ENCODE data around the gene CLEC4D. TPM values are rescaled to one million over a fixed set of nuclear protein-coding genes. Genes with fewer than 3 reads are reported as not detected.
"Not testable (repeated sequence)": the region's sequence is repeated elsewhere in the genome, so short reads cannot be mapped to it uniquely, and the experiment has no call there.

CLEC4D gene
- polyA plus RNA-seq, 1 donor from 2014 or later: not detected

- no peaks in the 10 kb centered on the region for H3K9me3 ChIP-seq (ENCODE audit: low read length)
- no peaks in the 10 kb centered on the region for H3K79me2 ChIP-seq (replicated peaks; ENCODE audit: insufficient read depth, low read length)
- no peaks in the 10 kb centered on the region for H3K36me3 ChIP-seq (ENCODE audit: insufficient read depth, low read length)
- H4K20me1 ChIP-seq (ENCODE audit: insufficient read depth): no peaks in the 10 kb centered on the region
- H3K4me2 ChIP-seq (ENCODE audit: low read length): no peak overlapping the region
- no peak overlapping the region for H3K9ac ChIP-seq (ENCODE audit: low read length)
- TF ChIP-seq EP300 (conservative IDR thresholded peaks at IDR 0.05; ENCODE audit: poor library complexity, severe bottlenecking): no peak
- TF ChIP-seq, protein P1, sequence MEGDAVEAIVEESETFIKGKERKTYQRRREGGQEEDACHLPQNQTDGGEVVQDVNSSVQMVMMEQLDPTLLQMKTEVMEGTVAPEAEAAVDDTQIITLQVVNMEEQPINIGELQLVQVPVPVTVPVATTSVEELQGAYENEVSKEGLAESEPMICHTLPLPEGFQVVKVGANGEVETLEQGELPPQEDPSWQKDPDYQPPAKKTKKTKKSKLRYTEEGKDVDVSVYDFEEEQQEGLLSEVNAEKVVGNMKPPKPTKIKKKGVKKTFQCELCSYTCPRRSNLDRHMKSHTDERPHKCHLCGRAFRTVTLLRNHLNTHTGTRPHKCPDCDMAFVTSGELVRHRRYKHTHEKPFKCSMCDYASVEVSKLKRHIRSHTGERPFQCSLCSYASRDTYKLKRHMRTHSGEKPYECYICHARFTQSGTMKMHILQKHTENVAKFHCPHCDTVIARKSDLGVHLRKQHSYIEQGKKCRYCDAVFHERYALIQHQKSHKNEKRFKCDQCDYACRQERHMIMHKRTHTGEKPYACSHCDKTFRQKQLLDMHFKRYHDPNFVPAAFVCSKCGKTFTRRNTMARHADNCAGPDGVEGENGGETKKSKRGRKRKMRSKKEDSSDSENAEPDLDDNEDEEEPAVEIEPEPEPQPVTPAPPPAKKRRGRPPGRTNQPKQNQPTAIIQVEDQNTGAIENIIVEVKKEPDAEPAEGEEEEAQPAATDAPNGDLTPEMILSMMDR (IDR thresholded peaks at IDR 0.05; ENCODE audit: poor library complexity, severe bottlenecking): no peak
- TF ChIP-seq POLR2AphosphoS5 (IDR thresholded peaks at IDR 0.05): no peak
- no peak for TF ChIP-seq TAF1 (IDR thresholded peaks at IDR 0.05; ENCODE audit: low read depth)
- TF ChIP-seq RAD21 (conservative IDR thresholded peaks at IDR 0.05): no peak
- no peak for TF ChIP-seq REST (IDR thresholded peaks at IDR 0.05; ENCODE audit: borderline replicate concordance)
- TF ChIP-seq SMC3 (conservative IDR thresholded peaks at IDR 0.05; ENCODE audit: poor library complexity): no peak
- no peak for TF ChIP-seq EZH2 (IDR thresholded peaks at IDR 0.05; ENCODE audit: borderline replicate concordance, insufficient read depth, low read length, poor library complexity, severe bottlenecking)
- TF ChIP-seq MXI1 (conservative IDR thresholded peaks at IDR 0.05; ENCODE audit: poor library complexity, severe bottlenecking): no peak
- no peak overlapping the region for H3K4me3 ChIP-seq (ENCODE audit: low read length)
- no peaks in the 10 kb centered on the region for H3K9me2 ChIP-seq (ENCODE audit: insufficient read depth, low read length)
- H3F3A ChIP-seq (ENCODE audit: insufficient read depth, low read length, poor library complexity, severe bottlenecking): no peaks in the 10 kb centered on the region
- H3K27ac ChIP-seq (ENCODE audit: low read length): no peak overlapping the region
- H3K27me3 ChIP-seq (ENCODE audit: insufficient read depth, low read depth, low read length): no peaks in the 10 kb centered on the region
- no peak overlapping the region for H2AFZ ChIP-seq (ENCODE audit: low read depth, low read length)
Measured at GRCh38 chr12:8564656-8565055, 51.4 kb downstream of the CLEC4D start.

DNA sequence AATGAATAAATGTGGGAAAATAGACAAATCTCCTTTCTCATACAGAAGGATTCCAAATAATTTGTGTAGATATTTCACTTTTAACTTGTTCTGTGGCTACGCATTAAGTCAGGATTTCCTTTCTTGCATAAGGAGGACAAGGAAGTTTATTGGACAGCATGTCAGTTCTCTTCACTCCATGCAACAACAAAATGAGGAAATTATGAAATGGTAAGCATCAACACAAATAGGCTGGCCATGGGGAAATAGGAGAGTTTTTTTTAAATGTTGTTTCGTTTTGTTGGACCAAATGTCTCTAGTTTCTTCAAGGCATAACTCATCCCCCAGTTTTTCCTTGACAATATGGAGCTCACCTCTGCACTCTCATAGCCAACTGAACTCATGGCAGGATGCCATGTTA, 52.7 kb downstream of the CLEC4D start:
- not testable (repeated sequence) for H3K27ac ChIP-seq (ENCODE audit: low read length)

DNA sequence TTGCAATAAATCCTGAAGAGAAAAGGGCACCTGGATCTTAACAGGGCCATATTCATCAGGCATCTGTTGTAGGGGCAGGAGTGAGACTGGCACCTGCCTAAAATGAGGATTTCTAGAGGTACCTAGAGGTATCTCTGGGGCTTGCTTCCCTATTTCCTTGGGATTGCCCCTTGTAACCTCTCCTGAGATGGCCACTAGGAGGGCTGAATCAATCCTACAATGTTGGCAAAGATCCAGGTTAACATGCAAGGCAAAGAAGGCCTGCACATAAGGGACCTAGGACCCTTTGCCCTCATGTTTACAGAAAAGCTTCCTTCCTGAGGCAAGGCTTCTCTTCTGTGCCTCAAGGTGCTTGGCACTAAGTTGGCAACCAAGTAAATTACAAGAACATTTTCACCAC, 53.2 kb downstream of the CLEC4D start:
- Histone ChIP-seq H3K27ac (ENCODE audit: low read length) (no peak overlapping the region), H3K4me3 (ENCODE audit: low read length) (no peak overlapping the region), H3K9me2 (ENCODE audit: insufficient read depth, low read length) (no peaks in the 10 kb centered on the region), H3K4me2 (ENCODE audit: low read length) (no peak overlapping the region), H3K9me3 (ENCODE audit: low read length) (no peaks in the 10 kb centered on the region), H3K79me2 (replicated peaks; ENCODE audit: insufficient read depth, low read length) (no peaks in the 10 kb centered on the region), H3F3A (ENCODE audit: insufficient read depth, low read length, poor library complexity, severe bottlenecking) (no peaks in the 10 kb centered on the region), H3K9ac (ENCODE audit: low read length) (no peak overlapping the region), H2AFZ (ENCODE audit: low read depth, low read length) (no peak overlapping the region), H4K20me1 (ENCODE audit: insufficient read depth) (no peaks in the 10 kb centered on the region), H3K27me3 (ENCODE audit: insufficient read depth, low read depth, low read length) (no peaks in the 10 kb centered on the region), H3K36me3 (ENCODE audit: insufficient read depth, low read length) (no peaks in the 10 kb centered on the region)
- TF ChIP-seq, protein P1 (IDR thresholded peaks at IDR 0.05; ENCODE audit: poor library complexity, severe bottlenecking): no peak
- TF ChIP-seq SMC3 (conservative IDR thresholded peaks at IDR 0.05; ENCODE audit: poor library complexity): no peak
- no peak for TF ChIP-seq MXI1 (conservative IDR thresholded peaks at IDR 0.05; ENCODE audit: poor library complexity, severe bottlenecking)
- TF ChIP-seq RAD21 (conservative IDR thresholded peaks at IDR 0.05): no peak
- no peak for TF ChIP-seq REST (IDR thresholded peaks at IDR 0.05; ENCODE audit: borderline replicate concordance)
- TF ChIP-seq EP300 (conservative IDR thresholded peaks at IDR 0.05; ENCODE audit: poor library complexity, severe bottlenecking): no peak
- no peak for TF ChIP-seq TAF1 (IDR thresholded peaks at IDR 0.05; ENCODE audit: low read depth)
- no peak for TF ChIP-seq EZH2 (IDR thresholded peaks at IDR 0.05; ENCODE audit: borderline replicate concordance, insufficient read depth, low read length, poor library complexity, severe bottlenecking)
- no peak for TF ChIP-seq POLR2AphosphoS5 (IDR thresholded peaks at IDR 0.05)

More for the DNA sequence above, 52.7 kb downstream of the CLEC4D start:
- H3F3A ChIP-seq (ENCODE audit: insufficient read depth, low read length, poor library complexity, severe bottlenecking); H4K20me1 ChIP-seq (ENCODE audit: insufficient read depth); H3K27me3 ChIP-seq (ENCODE audit: insufficient read depth, low read depth, low read length); H3K79me2 ChIP-seq (replicated peaks; ENCODE audit: insufficient read depth, low read length); H3K9me3 ChIP-seq (ENCODE audit: low read length); H3K4me2 ChIP-seq (ENCODE audit: low read length); H3K36me3 ChIP-seq (ENCODE audit: insufficient read depth, low read length); H3K9ac ChIP-seq (ENCODE audit: low read length); H3K9me2 ChIP-seq (ENCODE audit: insufficient read depth, low read length); H2AFZ ChIP-seq (ENCODE audit: low read depth, low read length); H3K4me3 ChIP-seq (ENCODE audit: low read length): not testable (repeated sequence)
